GM19463 (cell line): ENCODE measurements around the gene UNKL.

Experiments
- ATAC-seq: cut with Tn5 transposase; IDR thresholded peaks from one replicate; pipeline ENCODE4 v1.9.1; 2021; ENCODE audit warnings: mild to moderate bottlenecking, moderate library complexity; ENCODE audit not compliant: unreplicated experiment

The UNKL gene

GRCh38 chr16:1314399-1315068 lies 100.0 kb downstream of the UNKL start:
- no peak for ATAC-seq

- no peak for ATAC-seq
Observed at GRCh38 chr16:1313721-1314369, 100.7 kb downstream of the UNKL start.
